SK-N-MC (cell line): ENCODE data around the gene S100A14.

ENCODE experiments used
- DNase-seq: peaks from one replicate; pipeline ENCODE4 v3.0.0-alpha.2; 2011; ENCODE audit warnings: low read depth, low spot score
- H3K27ac ChIP-seq: fragments of 200-600 bp; sonication (generic); 2 replicates; pipeline ENCODE4 v1.5.1; 2016; ENCODE audit warnings: mixed run types
- H3K36me3 ChIP-seq: fragments of 200-600 bp; sonication (generic); 2 replicates; pipeline ENCODE4 v1.6.1; 2017; ENCODE audit warnings: antibody characterized with exemption, low read length, mixed read lengths; ENCODE audit not compliant: insufficient read depth
- H3K4me3 ChIP-seq: fragments of 200-600 bp; sonication (generic); 2 replicates; pipeline ENCODE4 v1.5.1; 2016
- H3K9ac ChIP-seq: fragments of 200-600 bp; sonication (generic); 2 replicates; pipeline ENCODE4 v1.8.0; 2017; ENCODE audit warnings: mixed run types, mixed read lengths; ENCODE audit not compliant: insufficient read length
- H3K9me3 ChIP-seq: fragments of 200-600 bp; sonication (generic); 2 replicates; pipeline ENCODE4 v1.6.1; 2017; ENCODE audit warnings: low read depth, mild to moderate bottlenecking, antibody characterized with exemption, low read length, moderate library complexity, mixed read lengths
- EZH2 ChIP-seq: fragments of 200-600 bp; sonication (generic); IDR thresholded peaks from one replicate; pipeline ENCODE4 v1.6.1; 2017; ENCODE audit warnings: antibody characterized with exemption
- FOXP2 ChIP-seq: optimal IDR thresholded peaks from 2 replicates; pipeline ENCODE3; 2011; ENCODE audit warnings: mild to moderate bottlenecking, moderate library complexity; ENCODE audit not compliant: insufficient read depth; ENCODE audit errors: extremely low read length, control extremely low read depth
- POLR2AphosphoS5 ChIP-seq: IDR thresholded peaks from 2 replicates; pipeline ENCODE4 v1.6.1; 2012; ENCODE audit warnings: mild to moderate bottlenecking, low read depth, low read length, borderline replicate concordance

Gene S100A14

GRCh38 chr1:153652805-153653500 lies 36.8 kb upstream of the S100A14 start:
- TF ChIP-seq EZH2 (no peak), FOXP2 (no peak), POLR2AphosphoS5 (no peak)
- peak overlapping the region; percentile 48 for H3K27ac ChIP-seq
- H3K9me3 ChIP-seq = no peaks in the 10 kb centered on the region
- H3K9ac ChIP-seq = no peak overlapping the region
- no peaks in the 10 kb centered on the region for H3K36me3 ChIP-seq
- no peak for DNase-seq
- H3K4me3 ChIP-seq = no peak overlapping the region

- Histone ChIP-seq H3K9me3 (no peaks in the 10 kb centered on the region), H3K4me3 (no peak overlapping the region), H3K27ac (no peak overlapping the region), H3K9ac (no peak overlapping the region), H3K36me3 (no peaks in the 10 kb centered on the region; the same call in 1 of the 2 replicates)
- DNase-seq = no peak
- no peak for TF ChIP-seq POLR2AphosphoS5
- TF ChIP-seq EZH2 = no peak
- no peak for TF ChIP-seq FOXP2
These were observed 35.6 kb upstream of the S100A14 start for GRCh38 chr1:153651771-153652170.

GRCh38 chr1:153649863-153650235 lies 33.7 kb upstream of the S100A14 start:
- Histone ChIP-seq H3K9me3 (no peaks in the 10 kb centered on the region), H3K4me3 (no peak overlapping the region), H3K27ac (no peak overlapping the region), H3K36me3 (peaks cover 18% of the 10 kb centered on the region), H3K9ac (no peak overlapping the region)
- no peak for TF ChIP-seq FOXP2
- no peak for TF ChIP-seq EZH2
- no peak for TF ChIP-seq POLR2AphosphoS5
- no peak for DNase-seq

GRCh38 chr1:153649137-153649862 lies 33.2 kb upstream of the S100A14 start:
- Histone ChIP-seq H3K27ac (no peak overlapping the region), H3K9me3 (no peaks in the 10 kb centered on the region), H3K36me3 (peaks cover 24% of the 10 kb centered on the region), H3K4me3 (no peak overlapping the region), H3K9ac (no peak overlapping the region)
- DNase-seq = no peak
- TF ChIP-seq FOXP2 (no peak), EZH2 (no peak), POLR2AphosphoS5 (0 out of 2 replicates have a peak, but pooled peaks have one; percentile 38)

GRCh38 chr1:153648000-153648643 lies 32.0 kb upstream of the S100A14 start:
- Histone ChIP-seq H3K27ac (no peak overlapping the region), H3K4me3 (no peak overlapping the region), H3K9ac (no peak overlapping the region), H3K9me3 (no peaks in the 10 kb centered on the region), H3K36me3 (peaks cover 35% of the 10 kb centered on the region)
- TF ChIP-seq POLR2AphosphoS5 (peak; percentile 51), EZH2 (no peak)
- DNase-seq = no peak

GRCh38 chr1:153647346-153647714 lies 31.2 kb upstream of the S100A14 start:
- TF ChIP-seq POLR2AphosphoS5 (peak; percentile 14; the same call in 1 of the 2 replicates), FOXP2 (no peak)
- no peak for DNase-seq
- Histone ChIP-seq H3K36me3 (peaks cover 43% of the 10 kb centered on the region), H3K9ac (no peak overlapping the region), H3K9me3 (no peaks in the 10 kb centered on the region), H3K27ac (peak overlapping the region; percentile 14; the same call in 1 of the 2 replicates), H3K4me3 (no peak overlapping the region)

GRCh38 chr1:153646672-153647345 lies 30.7 kb upstream of the S100A14 start:
- DNase-seq = no peak
- H3K4me3 ChIP-seq = no peak overlapping the region
- peaks cover 48% of the 10 kb centered on the region for H3K36me3 ChIP-seq
- no peaks in the 10 kb centered on the region for H3K9me3 ChIP-seq
- no peak for TF ChIP-seq FOXP2
- no peak for TF ChIP-seq EZH2
- no peak for TF ChIP-seq POLR2AphosphoS5
- H3K27ac ChIP-seq = peak overlapping the region; percentile 14; the same call in 1 of the 2 replicates
- no peak overlapping the region for H3K9ac ChIP-seq

- H3K36me3 ChIP-seq = peaks cover 78% of the 10 kb centered on the region
- no peak for DNase-seq
- TF ChIP-seq EZH2 (no peak), POLR2AphosphoS5 (no peak), FOXP2 (no peak)
- no peak overlapping the region for H3K27ac ChIP-seq
- no peaks in the 10 kb centered on the region for H3K9me3 ChIP-seq
- H3K9ac ChIP-seq = no peak overlapping the region
- H3K4me3 ChIP-seq = no peak overlapping the region
These were observed 27.7 kb upstream of the S100A14 start for GRCh38 chr1:153643816-153644215.
